RWPE1 (cell line): ENCODE measurements around the gene SMTN.

Experiments used
- CTCF ChIA-PET: fragments of 350-600 bp; sonication (Branson Sonifier 250); formaldehyde crosslinking; extraction: SDS; loops from one replicate; lab custom pipeline; 2021; lab: Yijun Ruan, JAX
- POLR2A ChIA-PET: fragments of 400-600 bp; formaldehyde crosslinking; extraction: SDS; loops from one replicate; lab custom pipeline; 2020; ENCODE audit warnings: antibody characterized with exemption; ENCODE audit not compliant: low non-redundant PET; lab: Yijun Ruan, JAX
- DNase-seq: peaks from one replicate; pipeline ENCODE4 v3.0.0; 2012; ENCODE audit warnings: low spot score
- H3K27ac ChIP-seq: fragments of 450-650 bp; 2 replicates; pipeline ENCODE4 v1.5.1; 2017
- TF ChIP-seq, protein P1 (sequence below): fragments of 450-650 bp; conservative IDR thresholded peaks from 2 replicates; pipeline ENCODE4 v1.5.1; 2017; ENCODE audit warnings: low read depth, mild to moderate bottlenecking

Gene SMTN

DNA sequence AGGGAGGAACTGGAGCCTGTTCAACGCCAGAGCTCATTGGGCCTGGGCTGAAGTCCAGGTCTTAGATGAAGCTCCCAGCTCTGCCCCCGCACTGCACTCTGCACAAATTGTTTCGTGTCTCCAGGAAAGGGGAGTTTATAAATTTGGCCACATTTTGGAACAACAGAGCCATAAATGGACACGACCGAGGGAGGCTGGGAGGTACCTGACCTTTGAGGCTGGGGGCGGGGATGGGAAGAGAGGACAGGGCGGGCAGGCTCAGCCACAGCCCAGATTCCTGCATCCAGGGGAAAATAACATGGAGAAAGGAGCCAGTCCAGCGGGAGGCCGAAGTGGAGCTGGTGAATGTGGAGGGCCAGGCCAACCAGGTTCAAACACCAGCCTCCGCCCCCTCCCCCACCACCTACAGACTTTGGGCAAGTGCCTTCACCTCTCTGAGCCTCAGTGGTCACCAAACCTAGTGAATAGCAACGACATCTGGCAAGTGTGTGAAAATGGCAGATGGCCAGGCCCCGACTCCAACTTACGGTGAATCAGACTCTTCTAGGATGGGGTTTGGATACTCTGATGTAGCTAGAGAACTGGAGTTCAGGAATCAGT, 36.8 kb upstream of the SMTN start:
- POLR2A ChIA-PET = no interaction called here
- H3K27ac ChIP-seq = no peak overlapping the region
- TF ChIP-seq, protein P1, sequence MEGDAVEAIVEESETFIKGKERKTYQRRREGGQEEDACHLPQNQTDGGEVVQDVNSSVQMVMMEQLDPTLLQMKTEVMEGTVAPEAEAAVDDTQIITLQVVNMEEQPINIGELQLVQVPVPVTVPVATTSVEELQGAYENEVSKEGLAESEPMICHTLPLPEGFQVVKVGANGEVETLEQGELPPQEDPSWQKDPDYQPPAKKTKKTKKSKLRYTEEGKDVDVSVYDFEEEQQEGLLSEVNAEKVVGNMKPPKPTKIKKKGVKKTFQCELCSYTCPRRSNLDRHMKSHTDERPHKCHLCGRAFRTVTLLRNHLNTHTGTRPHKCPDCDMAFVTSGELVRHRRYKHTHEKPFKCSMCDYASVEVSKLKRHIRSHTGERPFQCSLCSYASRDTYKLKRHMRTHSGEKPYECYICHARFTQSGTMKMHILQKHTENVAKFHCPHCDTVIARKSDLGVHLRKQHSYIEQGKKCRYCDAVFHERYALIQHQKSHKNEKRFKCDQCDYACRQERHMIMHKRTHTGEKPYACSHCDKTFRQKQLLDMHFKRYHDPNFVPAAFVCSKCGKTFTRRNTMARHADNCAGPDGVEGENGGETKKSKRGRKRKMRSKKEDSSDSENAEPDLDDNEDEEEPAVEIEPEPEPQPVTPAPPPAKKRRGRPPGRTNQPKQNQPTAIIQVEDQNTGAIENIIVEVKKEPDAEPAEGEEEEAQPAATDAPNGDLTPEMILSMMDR = no peak
- no peak for DNase-seq
- CTCF ChIA-PET = no interaction called here

DNA sequence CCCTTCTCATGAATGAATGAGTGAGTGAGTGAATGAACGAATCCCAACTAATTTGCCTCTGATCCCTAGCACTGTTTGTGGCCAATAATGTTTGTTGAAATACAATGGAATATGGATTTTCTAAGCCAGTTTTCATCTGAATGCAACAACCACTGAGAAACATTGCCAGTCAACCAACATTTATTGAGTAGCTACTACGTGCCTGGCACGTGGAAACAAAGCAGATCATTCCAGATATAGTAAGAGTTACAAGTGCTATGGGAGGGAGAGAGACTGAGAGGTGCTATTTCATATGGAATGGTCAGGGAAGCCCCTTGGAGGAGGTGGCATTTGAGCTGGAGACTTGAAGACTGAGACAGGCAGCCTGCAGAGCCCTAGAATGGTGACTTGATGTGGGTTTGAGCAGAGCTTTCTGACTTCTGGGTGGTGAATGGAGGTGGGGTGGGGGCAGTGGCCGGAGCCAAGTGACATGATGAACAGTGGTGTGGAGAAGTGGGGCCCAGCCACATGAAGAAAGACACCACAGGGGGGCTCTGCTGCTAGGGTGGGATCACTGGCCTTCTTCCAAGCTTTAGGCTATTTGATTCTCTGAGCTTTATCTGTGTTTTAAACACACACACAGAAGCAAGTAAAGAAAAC, 35.1 kb upstream of the SMTN start:
- no peak overlapping the region for H3K27ac ChIP-seq
- DNase-seq = no peak
- TF ChIP-seq, protein P1 = no peak
- CTCF ChIA-PET = interaction anchor here (0.5 kb wide), 1 partner anchor 121 kb away, joined by 3 read pairs; no protein-coding TSS in a partner anchor
- POLR2A ChIA-PET = no interaction called here

DNA sequence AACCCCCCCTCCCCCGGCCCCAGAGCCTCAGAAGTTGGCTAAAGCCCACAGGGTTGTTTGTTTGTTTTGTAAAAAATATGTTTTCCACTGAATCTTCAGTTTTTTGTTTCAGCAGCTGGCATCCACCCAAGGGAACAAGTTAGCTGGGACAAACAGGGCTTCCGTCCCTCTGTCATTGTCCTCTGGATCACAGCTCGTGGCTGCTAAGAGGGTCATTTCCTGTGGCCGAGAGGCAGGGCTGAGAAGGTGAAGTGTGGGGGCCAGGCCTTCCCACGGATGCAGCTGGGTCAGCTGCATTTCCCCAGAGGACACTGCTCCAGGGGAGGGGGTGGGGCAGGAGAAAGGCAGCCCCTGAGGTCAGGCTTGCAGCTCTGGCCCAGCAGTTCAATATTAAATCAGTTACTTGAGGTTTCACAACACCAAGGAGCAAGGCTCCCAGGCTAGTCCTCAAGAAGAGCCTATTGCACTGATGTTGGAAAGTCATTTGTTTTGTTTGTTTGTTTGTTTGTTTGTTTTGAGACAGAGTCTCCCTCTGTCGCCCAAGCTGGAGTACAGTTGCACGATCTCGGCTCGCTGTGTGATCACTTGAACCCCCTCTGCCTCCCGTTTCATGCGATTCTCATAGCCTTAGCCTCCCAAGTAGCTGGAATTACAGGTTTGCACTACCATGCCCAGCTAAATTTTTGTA, 34.4 kb upstream of the SMTN start:
- TF ChIP-seq, protein P1 = no peak
- H3K27ac ChIP-seq = no peak overlapping the region
- POLR2A ChIA-PET = no interaction called here
- DNase-seq = no peak
- CTCF ChIA-PET = interaction anchor here (0.5 kb wide), 1 partner anchor 122 kb away, joined by 3 read pairs; no protein-coding TSS in a partner anchor

DNA sequence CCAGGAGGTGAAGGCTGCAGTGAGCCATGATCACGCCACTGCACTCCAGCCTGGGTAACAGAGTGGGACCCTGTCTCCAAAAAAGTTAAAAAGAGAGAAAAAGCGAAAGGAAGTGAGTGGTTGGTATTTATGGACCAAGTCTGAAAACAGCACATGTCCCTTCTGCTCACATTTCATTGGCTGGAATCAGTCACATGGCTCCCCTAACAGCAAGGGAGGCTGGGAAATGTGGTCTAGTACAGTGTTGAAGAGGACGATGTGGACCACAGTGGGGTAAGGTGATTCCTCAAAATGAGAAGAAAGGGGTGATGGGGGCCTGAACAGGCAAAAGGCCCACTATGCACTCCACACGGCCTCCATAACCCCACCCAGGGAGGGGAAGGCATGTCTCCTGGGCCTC, 32.5 kb upstream of the SMTN start:
- ChIA-PET CTCF (interaction anchor here (0.6 kb wide), 1 partner anchor 163 kb away, joined by 3 read pairs; no protein-coding TSS in a partner anchor), POLR2A (no interaction called here)
- no peak overlapping the region for H3K27ac ChIP-seq
- TF ChIP-seq, protein P1 = no peak
- DNase-seq = no peak

DNA sequence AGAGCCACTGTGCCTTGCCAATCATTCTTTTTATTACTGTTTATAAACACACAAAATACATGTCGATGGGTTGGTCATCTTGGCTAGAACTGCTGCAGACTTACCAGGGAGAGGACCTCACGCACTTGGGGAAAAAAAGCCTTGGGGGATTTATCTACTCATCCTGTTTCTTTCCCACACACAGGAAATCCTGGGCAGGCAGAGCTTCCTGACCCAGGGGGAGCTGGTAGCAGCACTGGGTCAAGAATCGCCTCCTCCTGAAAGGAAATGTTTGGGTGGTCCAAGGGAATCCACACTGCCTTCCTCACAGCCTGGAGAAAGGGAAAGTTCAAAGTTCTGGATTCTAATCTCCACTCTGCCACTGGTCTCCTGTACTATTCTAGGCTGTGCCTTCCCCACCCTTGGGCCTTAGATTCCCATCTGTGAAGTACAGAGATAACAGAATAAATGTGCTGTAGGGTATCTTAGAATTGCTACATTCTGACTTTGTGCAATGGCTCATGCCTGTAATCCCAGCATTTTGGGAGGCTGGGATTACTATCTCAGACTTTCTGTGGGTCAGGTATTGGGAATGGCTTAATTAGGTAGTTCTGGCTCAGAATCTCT, 31.2 kb upstream of the SMTN start:
- CTCF ChIA-PET = interaction anchor here (0.6 to 0.7 kb wide), 2 partner anchors 130 to 160 kb away, joined by 3 to 6 read pairs; no protein-coding TSS in a partner anchor
- TF ChIP-seq, protein P1 = no peak
- POLR2A ChIA-PET = no interaction called here
- H3K27ac ChIP-seq = no peak overlapping the region
- no peak for DNase-seq

DNA sequence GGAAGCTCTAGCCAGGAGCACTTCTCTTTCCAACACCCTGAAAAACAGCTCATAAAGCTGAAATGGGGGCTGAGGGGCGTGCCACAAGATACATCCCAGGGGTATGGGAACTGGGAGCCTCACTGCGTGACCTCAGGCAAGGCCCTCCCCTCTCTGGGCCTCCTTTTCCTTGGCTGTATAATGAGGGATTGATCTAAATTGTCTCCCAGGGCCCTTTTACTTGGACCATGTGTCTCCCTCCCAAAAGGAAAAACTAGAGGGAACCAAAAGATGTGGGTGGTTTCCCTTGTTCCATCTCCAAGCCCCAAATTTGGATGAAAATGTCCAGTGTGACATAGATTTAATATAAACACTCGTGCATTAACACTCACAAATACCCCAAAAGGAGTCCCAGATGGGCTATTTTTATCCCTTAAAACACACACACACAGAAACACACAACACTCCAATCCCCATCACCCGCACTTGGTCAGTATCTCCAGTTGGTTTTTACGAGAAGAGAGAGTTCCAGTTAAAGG, 25.9 kb upstream of the SMTN start:
- DNase-seq = no peak
- H3K27ac ChIP-seq = peak overlapping the region; percentile 79
- POLR2A ChIA-PET = interaction anchor here (0.5 to 0.6 kb wide), 2 partner anchors 26 to 63 kb away, joined by 3 read pairs; partner anchors contain the start of gene SMTN
- TF ChIP-seq, protein P1 = no peak
- CTCF ChIA-PET = interaction anchor here (0.6 kb wide), 2 partner anchors 21 to 31 kb away, joined by 3 to 4 read pairs; no protein-coding TSS in a partner anchor
